ENCODE measurements around the gene LY6G5C. TPM values are rescaled to one million over a fixed set of nuclear protein-coding genes. Genes with fewer than 3 reads are reported as not detected.

LY6G5C gene
- total and polyA plus RNA-seq, 10 donors: 3.3 to 7.9 (median 5.2) TPM

- TF ChIP-seq CTCF (IDR thresholded peaks at IDR 0.05 in 8 of 11, conservative IDR thresholded peaks at IDR 0.05 in 3 of 11): no peak
- TF ChIP-seq POLR2A (IDR thresholded peaks at IDR 0.05): no peak
- no peak for TF ChIP-seq POLR2AphosphoS5 (IDR thresholded peaks at IDR 0.05)
- H3K9me3 ChIP-seq: no peaks in the 10 kb centered on the region
- no peak for DNase-seq
- H3K27me3 ChIP-seq (replicated peaks in 1 of 7): no peaks in the 10 kb centered on the region
- peaks cover 0 to 12% (median 2%) of the 10 kb centered on the region in 6 donors for H3K4me1 ChIP-seq
- H3K4me3 ChIP-seq: no peak overlapping the region
- 84 to 94% (median 87%) methylated on average over 8 to 9 of the region's 9 CpGs for WGBS, 5 donors
- intact Hi-C loops (cut with DNase I; ENCODE audit: low total_unique reads): no loop called here
- peak overlapping the region in 1 of 8 donors; percentile 46 for H3K27ac ChIP-seq
- H3K36me3 ChIP-seq: peaks cover 4 to 100% (median 99%) of the 10 kb centered on the region in 6 donors
These were observed 41.8 kb downstream of the LY6G5C start for GRCh38 chr6:31639043-31639442.

GRCh38 chr6:31636698-31637596, 43.9 kb downstream of the LY6G5C start:
- Histone ChIP-seq H3K4me1 (peaks cover 0 to 14% (median 2%) of the 10 kb centered on the region in 6 donors), H3K4me3 (no peak overlapping the region), H3K36me3 (peaks cover 0 to 100% (median 99%) of the 10 kb centered on the region in 6 donors), H3K27me3 (replicated peaks in 1 of 7) (no peaks in the 10 kb centered on the region), H3K27ac (no peak overlapping the region), H3K9me3 (no peaks in the 10 kb centered on the region)
- 79 to 86% (median 83%) methylated on average over 25 to 27 of the region's 27 CpGs for WGBS, 5 donors
- intact Hi-C loops (cut with DNase I; ENCODE audit: low total_unique reads): no loop called here
- TF ChIP-seq POLR2A (IDR thresholded peaks at IDR 0.05) (no peak), POLR2AphosphoS5 (IDR thresholded peaks at IDR 0.05) (peak; percentile 30 to 70 (median 54))
- DNase-seq: no peak

DNA sequence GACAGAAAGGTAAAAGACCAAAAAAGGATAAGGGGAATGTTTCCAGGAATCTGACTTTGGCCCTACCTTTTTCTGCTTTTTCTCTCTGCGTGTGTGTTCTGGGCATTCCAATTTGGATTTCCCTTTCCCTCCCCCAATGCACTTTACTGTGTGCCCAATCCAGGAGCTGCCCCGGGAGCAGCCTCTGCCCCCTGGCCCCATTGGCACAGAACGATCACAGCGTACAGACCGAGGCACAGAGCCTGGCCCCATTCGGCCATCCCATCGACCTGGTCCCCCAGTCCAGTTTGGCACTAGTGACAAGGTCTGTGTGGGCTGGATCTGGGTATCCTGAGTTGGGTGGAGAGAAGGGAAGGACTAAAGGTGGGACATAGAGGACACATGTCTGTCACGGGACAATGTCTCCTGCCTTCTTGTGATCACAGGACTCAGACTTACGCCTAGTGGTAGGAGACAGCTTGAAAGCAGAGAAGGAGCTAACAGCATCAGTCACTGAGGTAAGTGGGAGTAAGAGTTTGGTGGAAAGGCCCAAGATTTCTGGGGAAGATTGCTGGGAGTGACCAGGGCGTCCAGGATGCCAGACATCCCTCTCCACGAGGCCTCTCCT, 45.8 kb downstream of the LY6G5C start:
- TF ChIP-seq CTCF (IDR thresholded peaks at IDR 0.05 in 8 of 11, conservative IDR thresholded peaks at IDR 0.05 in 3 of 11) (no peak), POLR2A (IDR thresholded peaks at IDR 0.05) (no peak), POLR2AphosphoS5 (IDR thresholded peaks at IDR 0.05) (peak in 2 of 3 donors; percentile 31 to 51)
- no peak overlapping the region for H3K27ac ChIP-seq
- intact Hi-C loops (cut with DNase I; ENCODE audit: low total_unique reads): no loop called here
- H3K4me1 ChIP-seq: peaks cover 0 to 11% (median 2%) of the 10 kb centered on the region in 6 donors
- DNase-seq: no peak
- H3K4me3 ChIP-seq: no peak overlapping the region
- 78 to 92% (median 87%) methylated on average over 11 of the region's 11 CpGs for WGBS, 5 donors
- peaks cover 0 to 100% (median 99%) of the 10 kb centered on the region in 6 donors for H3K36me3 ChIP-seq
- H3K9me3 ChIP-seq: no peaks in the 10 kb centered on the region
- no peaks in the 10 kb centered on the region for H3K27me3 ChIP-seq (replicated peaks in 1 of 7)

DNA sequence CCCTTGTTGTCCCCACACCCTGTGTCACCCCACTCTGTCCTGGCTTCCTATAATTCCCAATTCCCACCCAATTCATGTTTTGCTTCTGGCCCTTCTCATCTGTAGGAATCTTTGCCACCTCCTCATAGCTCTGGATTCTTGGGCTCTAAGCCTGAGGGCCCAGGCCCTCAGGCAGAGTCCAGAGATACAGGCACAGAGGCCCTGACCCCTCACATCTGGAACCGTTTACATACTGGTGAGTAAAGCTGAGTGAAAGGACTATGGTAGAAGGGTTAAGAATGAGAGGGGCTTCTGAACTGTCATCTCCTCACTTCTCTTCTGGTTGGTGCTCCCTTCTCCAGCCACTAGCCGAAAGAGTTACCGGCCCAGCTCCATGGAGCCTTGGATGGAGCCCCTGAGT, 46.7 kb downstream of the LY6G5C start:
- Histone ChIP-seq H3K36me3 (peaks cover 0 to 100% (median 99%) of the 10 kb centered on the region in 6 donors), H3K27me3 (replicated peaks in 1 of 7) (no peaks in the 10 kb centered on the region), H3K4me3 (no peak overlapping the region), H3K27ac (no peak overlapping the region), H3K4me1 (peaks cover 0 to 6% (median 0%) of the 10 kb centered on the region in 6 donors), H3K9me3 (no peaks in the 10 kb centered on the region)
- intact Hi-C loops (cut with DNase I; ENCODE audit: low total_unique reads): no loop called here
- DNase-seq: no peak
- TF ChIP-seq CTCF (IDR thresholded peaks at IDR 0.05 in 8 of 11, conservative IDR thresholded peaks at IDR 0.05 in 3 of 11) (no peak), POLR2AphosphoS5 (IDR thresholded peaks at IDR 0.05) (no peak), POLR2A (IDR thresholded peaks at IDR 0.05) (no peak)
- 76 to 94% (median 88%) methylated on average over 3 of the region's 3 CpGs for WGBS, 5 donors

Data from spleen (tissue), 11 donors.